ENCODE results near the gene GRM4.

Gene GRM4

GRCh38 chr6:34106900-34107299 lies 39.0 kb downstream of the GRM4 start:
- no peak for DNase-seq (ENCODE audit: low read depth in 2 of 2)

GRCh38 chr6:34106421-34106820 lies 39.5 kb downstream of the GRM4 start:
- DNase-seq (ENCODE audit: low read depth in 2 of 2), result no peak

- no peak for DNase-seq (ENCODE audit: low read depth in 2 of 2)
Observed at GRCh38 chr6:34104628-34105027, 41.3 kb downstream of the GRM4 start.

GRCh38 chr6:34104186-34104585 lies 41.7 kb downstream of the GRM4 start:
- DNase-seq (ENCODE audit: low read depth in 2 of 2), result no peak

GRCh38 chr6:34103321-34103720 lies 42.6 kb downstream of the GRM4 start:
- DNase-seq (ENCODE audit: low read depth in 2 of 2), result no peak

GRCh38 chr6:34102696-34103095 lies 43.2 kb downstream of the GRM4 start:
- no peak for DNase-seq (ENCODE audit: low read depth in 2 of 2)

- DNase-seq (ENCODE audit: low read depth in 2 of 2), result no peak
Observed at GRCh38 chr6:34102099-34102656, 43.7 kb downstream of the GRM4 start.

GRCh38 chr6:34100788-34101187 lies 45.1 kb downstream of the GRM4 start:
- DNase-seq (ENCODE audit: low read depth in 2 of 2), result no peak

- no peak for DNase-seq (ENCODE audit: low read depth in 2 of 2)
Observed at GRCh38 chr6:34099878-34100277, 46.0 kb downstream of the GRM4 start.

GRCh38 chr6:34098045-34098936 lies 47.6 kb downstream of the GRM4 start:
- no peak for DNase-seq (ENCODE audit: low read depth in 2 of 2)

GRCh38 chr6:34096814-34097213 lies 49.1 kb downstream of the GRM4 start:
- DNase-seq (ENCODE audit: low read depth in 2 of 2), result no peak

GRCh38 chr6:34096193-34096592 lies 49.7 kb downstream of the GRM4 start:
- DNase-seq (ENCODE audit: low read depth in 2 of 2), result no peak

GRCh38 chr6:34095741-34096140 lies 50.1 kb downstream of the GRM4 start:
- no peak for DNase-seq (ENCODE audit: low read depth in 2 of 2)

- DNase-seq (ENCODE audit: low read depth in 2 of 2), result no peak
Observed at GRCh38 chr6:34095136-34095505, 50.8 kb downstream of the GRM4 start.

GRCh38 chr6:34094474-34095135 lies 51.3 kb downstream of the GRM4 start:
- DNase-seq (ENCODE audit: low read depth in 2 of 2), result no peak

GRCh38 chr6:34093854-34094430 lies 51.9 kb downstream of the GRM4 start:
- no peak for DNase-seq (ENCODE audit: low read depth in 2 of 2)

- no peak for DNase-seq (ENCODE audit: low read depth in 2 of 2)
Observed at GRCh38 chr6:34093206-34093605, 52.7 kb downstream of the GRM4 start.

- no peak for DNase-seq (ENCODE audit: low read depth in 2 of 2)
Observed at GRCh38 chr6:34092631-34093030, 53.3 kb downstream of the GRM4 start.

GRCh38 chr6:34090935-34091334 lies 55.0 kb downstream of the GRM4 start:
- no peak for DNase-seq (ENCODE audit: low read depth in 2 of 2)

- no peak for DNase-seq (ENCODE audit: low read depth in 2 of 2)
Observed at GRCh38 chr6:34090529-34090928, 55.4 kb downstream of the GRM4 start.

GRCh38 chr6:34086558-34086957 lies 59.3 kb downstream of the GRM4 start:
- DNase-seq (ENCODE audit: low read depth in 2 of 2), result no peak

GRCh38 chr6:34085453-34086170 lies 60.3 kb downstream of the GRM4 start:
- DNase-seq (ENCODE audit: low read depth in 2 of 2), result no peak

All from fibroblast of skin of left biceps (primary cell).